Stimulated activated CD4-positive, alpha-beta T cell treated with anti-CD3 and anti-CD28 coated beads, Interleukin-1b, Interleukin-23, amount 100 ng/mL, for 1 hour (primary cell): Measurements from ENCODE around the gene XKR3.
"Not testable (repeated sequence)": the region's sequence is repeated elsewhere in the genome, so short reads cannot be mapped to it uniquely, and the experiment has no call there.

Source experiments
- DNase-seq, 2 donors: peaks; one replicate each; pipeline ENCODE4 v3.0.0-alpha.2; 2020; ENCODE audit warnings: low read depth in 2 of 2

Gene XKR3

DNA sequence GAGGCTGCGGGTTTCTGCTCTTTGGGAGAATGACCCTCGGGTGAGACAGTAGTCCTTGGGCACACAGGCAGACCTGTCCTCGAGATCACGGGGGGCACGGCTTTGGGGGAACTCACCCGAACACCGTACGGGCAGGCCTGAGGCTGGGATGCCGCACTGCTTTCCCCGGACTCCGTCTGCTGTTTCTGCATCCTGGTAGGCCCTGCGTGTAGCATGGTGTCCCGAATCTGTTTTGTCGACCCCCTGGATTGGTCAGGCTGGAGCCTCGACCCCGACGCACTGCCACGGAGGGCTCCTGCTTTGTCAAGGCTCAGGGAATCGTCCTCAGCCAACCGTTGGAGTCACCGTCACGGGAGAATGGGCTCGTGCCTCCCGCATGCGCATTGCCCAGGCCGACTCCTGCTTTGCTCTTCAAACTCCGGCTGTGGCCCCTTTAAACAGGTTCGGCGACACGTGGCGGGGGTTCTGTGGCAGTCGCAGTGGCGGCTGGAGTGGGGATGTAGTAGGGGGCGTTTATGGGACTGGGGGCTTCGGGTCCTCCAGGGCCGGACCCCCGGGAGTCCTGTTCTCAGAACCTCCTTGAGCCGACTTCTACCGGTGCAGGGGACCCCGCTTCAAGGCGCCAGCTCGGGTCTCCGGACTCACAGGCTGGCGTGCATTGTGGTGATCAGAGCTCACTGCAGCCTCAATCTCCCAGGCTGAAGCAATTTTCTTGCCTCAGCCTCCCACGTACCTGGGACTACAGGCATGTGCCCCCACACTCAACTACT is 76.9 kb downstream of the XKR3 start:
- DNase-seq, result not testable (repeated sequence)

DNA sequence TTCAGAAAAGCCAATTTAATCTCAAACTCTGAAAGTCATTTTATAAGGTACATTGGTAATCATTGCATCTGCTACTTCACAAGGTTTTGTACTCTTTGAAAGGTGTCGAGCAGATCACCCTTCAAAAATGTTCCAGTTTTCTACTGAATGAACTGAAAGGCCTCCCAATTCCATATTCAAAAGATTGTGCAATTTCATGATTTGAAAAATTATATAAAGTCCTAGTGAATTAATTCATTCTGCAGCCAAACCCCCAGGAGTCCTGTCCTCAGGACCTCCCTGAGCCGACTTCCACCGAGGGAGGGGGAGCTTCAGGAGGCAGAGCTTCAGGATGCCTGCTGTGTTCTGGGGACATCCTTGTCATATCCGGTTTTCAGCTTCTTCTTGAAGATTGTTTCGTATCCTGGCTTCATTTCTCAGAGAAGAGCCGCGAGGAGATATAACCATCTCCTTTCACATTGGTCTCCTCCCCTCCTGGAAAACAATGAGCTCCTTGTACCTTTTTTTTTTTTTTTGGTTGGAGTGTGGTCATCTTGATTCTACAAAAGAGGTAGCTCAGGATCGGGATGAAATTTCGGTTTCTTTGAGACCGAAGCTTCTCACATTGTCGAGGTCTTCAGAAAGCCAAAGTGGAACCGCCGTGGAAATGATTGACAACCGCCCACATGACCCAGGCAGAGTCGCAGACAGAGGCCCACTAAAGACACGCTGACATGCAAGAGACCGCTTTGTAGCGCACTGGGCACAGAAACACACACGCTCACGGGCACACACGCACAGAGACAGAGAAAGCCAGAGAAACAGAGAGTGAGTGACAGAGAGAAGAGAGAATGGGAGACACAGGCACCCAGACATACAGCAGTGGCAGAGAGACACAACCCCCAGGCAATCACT is 77.7 kb downstream of the XKR3 start:
- not testable (repeated sequence) for DNase-seq

DNA sequence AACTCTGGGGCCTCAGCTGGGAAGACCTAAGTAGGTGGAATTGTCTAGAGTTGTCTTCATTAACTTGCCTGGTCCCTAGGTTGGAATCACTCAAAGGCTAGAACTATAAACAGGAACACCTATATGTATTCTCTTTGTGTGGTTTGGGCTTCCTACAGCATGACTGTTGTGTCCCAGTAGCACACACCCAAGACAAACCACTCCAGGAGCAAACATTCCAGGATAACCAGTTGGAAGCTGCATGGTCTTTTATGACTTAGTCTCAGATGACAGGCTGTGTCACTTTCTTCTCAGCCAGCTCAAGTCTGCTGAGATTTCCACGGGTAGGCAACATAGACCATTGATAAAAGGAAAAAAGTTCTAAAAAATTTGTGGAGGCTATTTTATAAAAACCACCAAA is 90.9 kb downstream of the XKR3 start:
- DNase-seq, result not testable (repeated sequence)
